SJCRH30 (cell line): Measurements from ENCODE around the gene PLCL1. TPM values are rescaled to one million over a fixed set of nuclear protein-coding genes. Genes with fewer than 3 reads are reported as not detected.

Source experiments
- DNase-seq, 2 experiments: peaks; one replicate each; pipeline ENCODE4 v3.0.0-alpha.2; 2015 to 2020
- H3K27ac ChIP-seq: fragments of 250-450 bp; sonication (Bioruptor Pico); 2 replicates; pipeline ENCODE4 v1.5.1; 2020; ENCODE audit warnings: mild to moderate bottlenecking, moderate library complexity
- H3K27me3 ChIP-seq: fragments of 250-450 bp; sonication (Bioruptor Pico); 2 replicates; pipeline ENCODE4 v1.5.1; 2020; ENCODE audit warnings: mild to moderate bottlenecking, moderate library complexity
- H3K36me3 ChIP-seq: fragments of 250-450 bp; sonication (Bioruptor Pico); 2 replicates; pipeline ENCODE4 v1.5.1; 2020; ENCODE audit warnings: mild to moderate bottlenecking, moderate library complexity
- H3K4me1 ChIP-seq: fragments of 250-450 bp; sonication (Bioruptor Pico); 2 replicates; pipeline ENCODE4 v1.5.1; 2020; ENCODE audit warnings: mild to moderate bottlenecking, moderate library complexity
- H3K4me3 ChIP-seq: fragments of 250-450 bp; sonication (Bioruptor Pico); 2 replicates; pipeline ENCODE4 v1.5.1; 2020; ENCODE audit warnings: mild to moderate bottlenecking, moderate library complexity
- H3K9me3 ChIP-seq: fragments of 250-450 bp; sonication (Bioruptor Pico); replicated peaks from 2 replicates; pipeline ENCODE4 v1.5.1; 2020; ENCODE audit warnings: mild to moderate bottlenecking, moderate library complexity
- total RNA-seq: library from RNA; depleted of rRNA; stranded (reverse); fragments of >200 nt; shearing (Covaris generic); gene quantifications from 2 replicates; pipeline ENCODE4 v1.2.3, GENCODE V29; 2014

PLCL1 gene
- total RNA-seq, 1 experiment from 2014 or later: not detected

DNA sequence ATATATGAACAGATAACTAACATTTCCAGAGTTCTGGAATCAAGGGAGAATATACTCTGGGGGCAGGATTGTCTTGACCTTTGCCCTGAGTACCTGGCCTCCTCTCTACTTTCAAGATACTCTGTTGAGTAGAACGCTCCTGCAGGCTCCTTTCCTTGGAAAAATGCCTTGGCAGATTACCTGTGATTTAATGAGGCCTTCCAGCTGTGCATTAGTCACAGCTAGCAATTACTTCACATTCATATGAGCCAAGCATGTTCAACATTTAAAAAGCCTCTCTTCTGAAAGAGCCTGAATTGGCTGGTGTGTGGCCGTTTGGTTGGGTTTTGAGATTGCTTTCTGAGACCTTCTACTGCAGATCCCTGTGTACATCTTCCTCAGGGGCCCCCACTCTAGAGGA lies 142.2 kb downstream of the PLCL1 start:
- peak; percentile 19 to 58 for DNase-seq
- Histone ChIP-seq H3K4me3 (no peak overlapping the region), H3K4me1 (peaks cover 37% of the 10 kb centered on the region), H3K36me3 (no peaks in the 10 kb centered on the region), H3K27ac (peak overlapping the region; percentile 60), H3K27me3 (no peaks in the 10 kb centered on the region), H3K9me3 (no peaks in the 10 kb centered on the region)

DNA sequence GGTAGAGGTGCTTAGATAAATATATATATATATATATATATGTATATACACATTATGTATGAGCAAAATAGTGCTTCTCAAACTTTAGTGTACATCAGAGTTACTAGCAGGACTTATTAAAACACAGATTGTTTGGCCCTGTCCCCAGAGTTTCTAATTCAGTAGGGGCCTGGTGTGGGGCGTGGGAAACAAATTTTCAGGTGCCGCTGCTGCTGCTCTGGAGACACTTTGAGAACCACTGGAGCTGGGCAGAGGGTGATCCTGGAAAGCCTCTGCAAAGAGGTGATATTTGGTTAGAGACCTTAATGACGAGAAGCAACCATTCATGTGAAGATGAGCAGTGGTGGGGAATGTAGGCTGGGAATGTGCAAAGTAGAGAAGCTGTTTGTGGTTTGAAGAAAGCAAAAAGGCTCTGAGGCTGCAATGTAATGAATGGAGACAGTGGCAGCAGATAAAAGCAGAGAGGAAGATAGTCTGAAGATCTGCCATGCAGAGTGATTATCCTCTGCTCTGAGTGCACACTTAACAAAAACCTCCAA lies 142.9 kb downstream of the PLCL1 start:
- no peaks in the 10 kb centered on the region for H3K9me3 ChIP-seq
- H3K4me3 ChIP-seq: no peak overlapping the region
- peaks cover 37% of the 10 kb centered on the region for H3K4me1 ChIP-seq
- no peaks in the 10 kb centered on the region for H3K27me3 ChIP-seq
- H3K27ac ChIP-seq: no peak overlapping the region
- DNase-seq: peak in 1 of 2 experiments; percentile 7
- no peaks in the 10 kb centered on the region for H3K36me3 ChIP-seq

DNA sequence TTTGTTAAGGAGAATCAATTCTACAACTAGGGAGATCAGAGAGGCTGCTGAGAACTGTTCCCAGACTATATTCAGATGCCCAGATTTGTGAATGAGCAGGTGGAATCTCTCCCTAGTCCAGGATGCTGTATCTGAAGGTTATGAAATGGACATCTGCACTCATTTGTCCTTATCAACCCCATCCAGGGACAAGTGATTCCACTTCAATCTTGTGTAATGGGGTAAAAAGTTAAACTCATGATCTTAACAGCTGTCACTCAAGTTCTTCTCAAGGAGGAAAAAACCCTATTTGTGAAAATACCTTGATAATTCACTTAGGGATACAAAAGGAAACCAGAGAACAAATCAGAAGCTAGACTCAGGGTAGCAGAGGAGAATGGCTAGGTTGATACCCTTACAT lies 144.8 kb downstream of the PLCL1 start:
- Histone ChIP-seq H3K4me1 (peaks cover 31% of the 10 kb centered on the region), H3K27ac (no peak overlapping the region), H3K4me3 (no peak overlapping the region), H3K36me3 (no peaks in the 10 kb centered on the region), H3K9me3 (no peaks in the 10 kb centered on the region), H3K27me3 (no peaks in the 10 kb centered on the region)
- no peak for DNase-seq

DNA sequence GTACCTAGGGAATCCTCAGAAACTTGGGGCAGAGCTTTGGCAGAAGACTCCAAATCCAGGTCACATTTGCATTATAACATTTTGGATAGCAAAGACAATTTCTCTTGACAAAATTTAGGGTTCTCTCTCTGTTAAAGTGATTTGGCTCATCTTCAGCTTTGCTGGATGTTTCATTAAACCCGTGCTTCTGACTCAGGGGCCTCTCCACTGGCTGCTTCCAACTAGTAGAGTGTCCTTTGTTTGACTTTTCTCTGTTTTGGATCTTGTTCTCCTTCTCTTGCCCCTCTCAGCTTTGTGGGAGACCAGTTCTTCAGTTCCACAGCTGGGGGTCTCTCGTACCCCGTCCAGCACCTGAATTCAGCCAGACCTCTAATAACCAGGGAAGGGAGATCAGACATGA lies 145.6 kb downstream of the PLCL1 start:
- H3K27ac ChIP-seq: no peak overlapping the region
- H3K9me3 ChIP-seq: no peaks in the 10 kb centered on the region
- H3K36me3 ChIP-seq: no peaks in the 10 kb centered on the region
- DNase-seq: no peak
- no peak overlapping the region for H3K4me3 ChIP-seq
- H3K27me3 ChIP-seq: no peaks in the 10 kb centered on the region
- peaks cover 25% of the 10 kb centered on the region for H3K4me1 ChIP-seq

DNA sequence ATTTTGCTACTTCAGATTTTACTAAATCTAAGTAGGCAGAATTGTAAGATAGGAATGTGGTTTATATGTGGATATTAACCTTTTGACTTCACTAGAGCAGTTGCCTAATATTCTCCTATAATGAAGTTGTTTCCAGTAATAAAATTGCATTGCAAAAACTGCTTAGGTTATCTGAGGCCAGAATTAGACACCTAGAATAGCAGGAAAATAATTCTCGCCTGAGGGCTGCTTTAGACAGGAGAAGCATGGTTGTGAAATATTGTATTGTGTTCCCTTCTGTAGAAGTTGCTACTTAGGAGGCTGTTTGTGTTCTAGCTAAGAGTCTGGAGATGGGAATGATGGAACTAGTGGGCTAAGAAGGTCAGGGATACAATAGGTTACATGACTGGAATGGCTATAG lies 146.3 kb downstream of the PLCL1 start:
- no peak for DNase-seq
- Histone ChIP-seq H3K27ac (no peak overlapping the region), H3K4me3 (no peak overlapping the region), H3K4me1 (peaks cover 17% of the 10 kb centered on the region), H3K36me3 (no peaks in the 10 kb centered on the region), H3K9me3 (no peaks in the 10 kb centered on the region), H3K27me3 (no peaks in the 10 kb centered on the region)

DNA sequence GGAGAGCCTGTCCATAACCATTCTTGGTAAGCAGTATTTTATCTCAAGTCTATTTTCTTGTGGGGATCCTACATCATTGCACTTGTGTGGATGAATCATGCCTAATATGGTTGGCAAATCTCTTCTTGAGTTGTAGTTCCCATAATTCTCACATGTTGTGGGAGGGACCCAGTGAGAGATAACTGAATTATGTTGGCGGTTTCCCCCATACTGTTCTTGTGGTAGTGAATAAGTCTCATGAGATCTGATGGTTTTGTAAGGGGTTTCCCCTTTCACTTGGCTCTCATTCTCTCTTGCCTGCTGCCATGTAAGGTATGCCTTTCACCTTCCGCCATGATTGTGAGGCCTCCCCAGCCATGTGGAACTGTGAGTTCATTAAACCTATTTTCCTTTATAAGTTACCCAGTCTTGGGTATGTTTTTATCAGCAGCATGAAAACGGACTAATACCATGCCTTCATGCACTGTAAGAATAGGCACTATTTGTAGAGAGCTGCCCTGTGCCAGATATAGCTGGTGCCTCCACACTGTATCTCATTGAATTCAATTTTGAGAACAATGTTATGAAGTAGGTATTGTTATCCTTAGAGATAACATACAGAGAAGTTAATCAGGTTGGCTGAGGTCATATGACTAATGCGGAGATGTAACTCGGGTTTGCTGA lies 148.3 kb downstream of the PLCL1 start:
- H3K9me3 ChIP-seq: no peaks in the 10 kb centered on the region
- DNase-seq: no peak
- no peaks in the 10 kb centered on the region for H3K36me3 ChIP-seq
- no peak overlapping the region for H3K27ac ChIP-seq
- no peaks in the 10 kb centered on the region for H3K27me3 ChIP-seq
- no peaks in the 10 kb centered on the region for H3K4me1 ChIP-seq
- no peak overlapping the region for H3K4me3 ChIP-seq

DNA sequence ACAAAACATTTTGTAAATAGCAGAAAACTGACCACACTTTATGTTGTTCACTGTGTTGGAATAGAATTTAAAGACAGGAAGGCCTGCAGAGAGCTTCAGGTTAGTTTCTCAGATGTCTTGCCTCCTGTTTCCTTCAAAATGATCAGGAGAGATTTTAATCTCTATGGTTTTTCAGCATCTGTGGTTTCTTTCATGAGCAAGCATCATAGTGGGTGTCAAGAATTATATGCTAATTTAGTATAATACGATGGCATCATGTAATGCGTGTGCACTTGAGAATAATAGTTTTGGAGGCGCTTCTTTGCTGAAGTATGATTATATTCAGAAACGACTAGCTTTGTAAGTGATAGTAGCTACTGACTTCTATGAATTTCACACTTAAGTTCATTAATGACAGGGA lies 149.9 kb downstream of the PLCL1 start:
- Histone ChIP-seq H3K36me3 (no peaks in the 10 kb centered on the region), H3K4me3 (no peak overlapping the region), H3K27ac (no peak overlapping the region), H3K9me3 (no peaks in the 10 kb centered on the region), H3K27me3 (no peaks in the 10 kb centered on the region), H3K4me1 (no peaks in the 10 kb centered on the region)
- DNase-seq: no peak

DNA sequence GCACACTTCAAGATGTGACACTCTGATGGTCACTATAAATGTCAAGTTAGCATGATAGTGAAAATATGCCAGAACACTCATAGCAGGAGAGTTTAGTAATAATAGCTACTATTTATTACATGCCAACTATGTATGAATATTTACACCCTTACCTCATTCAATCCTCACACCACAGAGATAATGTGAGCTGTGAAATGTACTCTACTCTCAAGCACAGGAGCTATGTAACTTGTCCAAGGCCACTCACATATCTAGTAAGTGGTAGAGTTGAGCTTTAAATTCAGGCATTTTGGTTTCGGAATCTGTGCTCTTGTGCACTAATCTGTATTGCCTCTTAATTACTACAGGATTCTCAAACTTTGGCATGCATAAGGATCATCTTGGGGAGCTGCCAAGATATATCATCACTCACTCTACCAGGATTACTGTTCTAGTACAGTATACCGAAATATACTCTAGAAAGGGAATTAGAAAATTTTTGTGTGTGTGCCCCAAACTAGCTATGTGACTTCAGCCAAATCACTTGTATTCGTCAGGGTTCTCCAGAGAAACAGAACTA lies 154.3 kb downstream of the PLCL1 start:
- Histone ChIP-seq H3K27ac (no peak overlapping the region), H3K9me3 (no peaks in the 10 kb centered on the region), H3K4me1 (no peaks in the 10 kb centered on the region), H3K27me3 (no peaks in the 10 kb centered on the region), H3K4me3 (no peak overlapping the region), H3K36me3 (no peaks in the 10 kb centered on the region)
- no peak for DNase-seq

DNA sequence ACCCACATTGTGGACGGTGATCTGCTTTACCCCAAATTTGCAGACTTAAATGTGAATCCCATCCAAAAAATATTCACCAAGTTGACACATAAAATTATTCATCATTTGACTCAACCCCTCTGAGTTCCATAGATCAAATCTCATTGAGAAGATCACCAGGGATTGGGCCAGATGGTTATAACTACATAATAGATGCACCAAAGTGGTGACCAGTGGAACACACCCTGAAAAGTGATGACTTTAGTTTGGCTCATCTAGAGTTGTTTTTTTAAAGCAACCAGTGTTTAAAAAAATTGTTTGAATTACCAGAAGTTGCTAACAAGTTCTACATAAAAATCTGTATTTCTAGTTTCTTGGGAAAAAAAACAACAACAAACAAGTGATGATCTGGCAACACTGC lies 155.0 kb downstream of the PLCL1 start:
- Histone ChIP-seq H3K4me3 (no peak overlapping the region), H3K27ac (no peak overlapping the region), H3K9me3 (no peaks in the 10 kb centered on the region), H3K27me3 (no peaks in the 10 kb centered on the region), H3K36me3 (no peaks in the 10 kb centered on the region), H3K4me1 (no peaks in the 10 kb centered on the region)
- no peak for DNase-seq

DNA sequence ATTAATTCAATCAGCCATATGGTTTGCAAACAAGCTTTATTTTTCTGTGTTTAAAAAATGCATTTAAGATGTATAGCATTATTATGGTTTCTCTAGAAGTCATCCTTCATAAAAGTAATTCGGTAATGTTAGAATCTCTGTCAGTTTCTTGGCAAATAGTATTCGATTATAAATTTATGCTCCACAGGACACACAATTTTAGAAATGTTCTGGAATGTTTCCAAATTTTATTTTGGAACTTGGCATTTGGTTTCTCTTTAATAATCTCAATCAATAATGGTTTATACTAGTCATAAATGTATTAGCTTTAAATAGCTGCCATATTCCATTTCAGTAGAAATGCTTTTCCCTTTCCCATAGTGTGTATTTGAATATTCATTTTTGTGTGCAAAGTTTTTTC lies 156.4 kb downstream of the PLCL1 start:
- no peak for DNase-seq
- Histone ChIP-seq H3K27ac (no peak overlapping the region), H3K9me3 (no peaks in the 10 kb centered on the region), H3K36me3 (no peaks in the 10 kb centered on the region), H3K4me3 (no peak overlapping the region), H3K27me3 (no peaks in the 10 kb centered on the region), H3K4me1 (no peaks in the 10 kb centered on the region)

DNA sequence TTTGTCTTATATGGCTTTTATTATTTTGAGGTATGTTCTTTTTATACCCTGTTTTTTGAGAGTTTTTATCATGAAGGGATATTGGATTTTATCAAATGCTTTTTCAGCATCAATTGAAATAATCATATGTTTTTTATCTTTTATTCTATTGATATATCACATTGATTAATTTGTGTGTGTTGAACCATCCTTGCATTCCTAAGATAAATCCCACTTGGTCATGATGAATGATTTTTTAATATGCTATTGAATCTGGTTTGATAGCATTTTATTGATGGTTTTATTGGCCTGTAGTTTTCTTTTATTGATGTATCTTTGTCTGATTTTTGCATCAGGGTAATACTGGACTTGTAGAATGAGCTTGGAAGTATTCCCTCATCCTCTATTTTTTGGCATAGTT lies 160.3 kb downstream of the PLCL1 start:
- Histone ChIP-seq H3K4me1 (no peaks in the 10 kb centered on the region), H3K9me3 (no peaks in the 10 kb centered on the region), H3K27me3 (no peaks in the 10 kb centered on the region), H3K27ac (no peak overlapping the region), H3K36me3 (no peaks in the 10 kb centered on the region), H3K4me3 (no peak overlapping the region)
- DNase-seq: no peak

DNA sequence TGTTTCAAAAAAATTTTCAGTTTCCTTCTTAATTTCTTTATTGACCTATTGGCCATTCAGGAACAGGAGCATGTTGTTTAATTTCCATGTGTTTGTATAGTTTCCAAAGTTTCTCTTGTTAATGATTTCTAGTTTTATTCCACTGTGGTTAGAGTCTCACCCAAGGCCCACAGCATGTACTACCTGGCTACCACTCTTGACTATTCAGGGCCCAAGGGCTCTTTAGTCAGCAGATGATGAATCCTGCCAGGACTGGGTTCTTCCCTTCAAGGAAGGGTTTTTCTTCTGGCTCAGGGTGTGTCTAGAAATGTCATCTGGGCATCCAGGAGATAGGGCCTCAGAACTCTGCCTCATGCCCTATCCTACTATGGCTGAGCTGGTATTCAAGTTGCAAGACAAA lies 161.4 kb downstream of the PLCL1 start:
- DNase-seq: no peak
- H3K4me3 ChIP-seq: no peak overlapping the region
- H3K36me3 ChIP-seq: no peaks in the 10 kb centered on the region
- no peaks in the 10 kb centered on the region for H3K4me1 ChIP-seq
- H3K27ac ChIP-seq: no peak overlapping the region
- no peaks in the 10 kb centered on the region for H3K9me3 ChIP-seq
- no peaks in the 10 kb centered on the region for H3K27me3 ChIP-seq

DNA sequence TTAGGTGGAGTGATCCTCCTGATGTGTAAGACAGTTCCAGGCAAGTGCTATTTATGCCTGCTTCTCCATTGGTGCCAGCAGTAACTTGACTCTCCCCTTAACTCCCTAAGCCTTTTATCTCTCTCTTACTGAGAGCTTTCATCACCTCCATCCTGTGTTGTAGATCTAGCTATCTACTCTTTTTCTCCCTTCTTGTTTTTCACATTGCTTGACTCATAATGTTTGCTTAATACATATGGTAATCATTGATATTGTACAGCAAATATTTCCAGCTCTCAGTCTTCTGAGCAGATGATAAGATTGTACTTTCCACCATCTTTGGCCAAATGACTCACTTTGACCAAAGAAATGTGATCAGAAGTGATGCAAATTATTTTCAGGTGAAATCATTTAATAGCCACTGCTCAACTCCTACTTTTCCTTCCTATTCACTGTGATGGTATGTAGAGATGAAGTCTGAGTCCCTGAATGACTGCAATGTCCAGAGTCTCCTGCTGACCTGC lies 165.0 kb downstream of the PLCL1 start:
- H3K9me3 ChIP-seq: no peaks in the 10 kb centered on the region
- H3K4me3 ChIP-seq: no peak overlapping the region
- no peaks in the 10 kb centered on the region for H3K4me1 ChIP-seq
- no peaks in the 10 kb centered on the region for H3K36me3 ChIP-seq
- DNase-seq: no peak
- H3K27me3 ChIP-seq: no peaks in the 10 kb centered on the region
- no peak overlapping the region for H3K27ac ChIP-seq

DNA sequence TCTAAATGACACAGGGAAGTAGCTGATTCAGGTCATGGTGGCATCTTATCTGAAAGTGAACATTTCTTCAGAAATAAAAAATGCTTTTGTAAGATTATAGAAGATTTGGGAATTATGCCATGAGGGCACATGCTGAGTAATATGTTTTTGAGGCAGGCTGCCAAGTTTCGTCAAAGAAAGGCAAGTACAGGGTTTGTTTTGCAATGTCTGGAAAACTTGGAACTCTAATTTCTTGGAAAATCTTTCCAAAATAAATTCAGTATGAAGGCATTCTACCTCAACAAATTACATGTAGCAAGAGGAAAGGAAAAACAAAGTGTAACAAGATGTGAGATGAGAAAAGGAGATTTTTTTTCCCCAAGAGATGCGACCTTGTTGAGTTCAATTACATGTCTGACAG lies 167.7 kb downstream of the PLCL1 start:
- no peaks in the 10 kb centered on the region for H3K4me1 ChIP-seq
- no peak for DNase-seq
- no peaks in the 10 kb centered on the region for H3K27me3 ChIP-seq
- H3K36me3 ChIP-seq: no peaks in the 10 kb centered on the region
- H3K27ac ChIP-seq: no peak overlapping the region
- no peaks in the 10 kb centered on the region for H3K9me3 ChIP-seq
- H3K4me3 ChIP-seq: no peak overlapping the region

DNA sequence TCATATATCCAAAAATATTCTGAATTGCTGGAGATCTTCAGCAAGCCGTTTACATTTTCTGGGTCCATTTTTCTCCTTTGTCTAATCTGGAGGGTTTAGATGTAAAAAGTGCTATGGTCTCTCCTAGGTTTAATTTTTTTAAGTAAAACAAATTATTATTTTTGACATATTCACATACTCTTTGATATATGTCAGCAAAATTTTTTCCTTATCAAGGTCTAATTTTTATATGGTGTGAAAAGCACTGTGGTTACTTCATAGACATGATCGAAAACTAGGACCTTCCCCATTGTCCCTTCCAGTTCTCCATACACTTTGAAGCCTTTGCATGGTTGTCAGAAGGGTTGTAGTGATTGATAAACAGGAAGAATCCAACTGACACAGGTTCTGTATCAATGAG lies 168.2 kb downstream of the PLCL1 start:
- Histone ChIP-seq H3K27ac (no peak overlapping the region), H3K36me3 (no peaks in the 10 kb centered on the region), H3K4me3 (no peak overlapping the region), H3K4me1 (no peaks in the 10 kb centered on the region), H3K27me3 (no peaks in the 10 kb centered on the region), H3K9me3 (no peaks in the 10 kb centered on the region)
- no peak for DNase-seq

DNA sequence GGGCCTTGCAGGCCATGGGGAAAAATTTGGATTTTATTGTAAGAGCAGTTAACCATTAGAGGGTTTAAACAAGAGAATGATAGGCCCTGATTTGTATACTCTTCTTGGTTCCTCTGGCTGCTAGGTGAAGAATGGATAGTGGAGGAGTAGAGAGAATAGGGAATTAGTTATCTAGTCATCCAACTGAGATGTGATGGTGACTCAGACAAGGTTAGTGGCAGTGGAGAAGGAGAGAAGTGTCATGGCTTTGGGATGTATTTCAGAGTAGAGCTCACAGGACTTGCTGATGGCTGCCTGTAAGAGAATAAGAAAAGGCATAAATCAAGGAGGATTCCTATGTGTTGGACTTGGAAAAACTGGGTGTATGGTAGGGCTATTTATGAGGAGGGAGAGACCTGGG lies 169.4 kb downstream of the PLCL1 start:
- Histone ChIP-seq H3K27me3 (no peaks in the 10 kb centered on the region), H3K27ac (no peak overlapping the region), H3K4me3 (no peak overlapping the region), H3K9me3 (no peaks in the 10 kb centered on the region), H3K4me1 (no peaks in the 10 kb centered on the region), H3K36me3 (no peaks in the 10 kb centered on the region)
- DNase-seq: no peak
